Fibroblast of lung (primary cell): ENCODE data around the gene CYCS. TPM values are rescaled to one million over a fixed set of nuclear protein-coding genes. Genes with fewer than 3 reads are reported as not detected.
A peak's percentile ranks its signal among the peaks of the same experiment; 100 is the strongest.

Experiments
- DNase-seq, 2 donors: peaks; one replicate each; pipeline versions ENCODE4 v3.0.0 to v3.0.0-alpha.2; 2010; ENCODE audit warnings: low read depth in 2 of 2
- H2AFZ ChIP-seq: 2 replicates; pipeline ENCODE4 v1.5.1; 2012; ENCODE audit warnings: low read length, control low read depth, inconsistent platforms
- H3K27ac ChIP-seq: 2 replicates; pipeline ENCODE4 v1.5.1; 2011; ENCODE audit warnings: low read length, control low read depth; ENCODE audit not compliant: insufficient read depth
- H3K27me3 ChIP-seq: 2 replicates; pipeline ENCODE4 v1.5.1; 2011; ENCODE audit warnings: mild to moderate bottlenecking, low read length; ENCODE audit not compliant: control insufficient read depth, insufficient read depth
- H3K36me3 ChIP-seq: 2 replicates; pipeline ENCODE4 v1.5.1; 2011; ENCODE audit warnings: low read length; ENCODE audit not compliant: control insufficient read depth, insufficient read depth
- H3K4me1 ChIP-seq: 2 replicates; pipeline ENCODE4 v1.5.1; 2011; ENCODE audit warnings: low read length; ENCODE audit not compliant: control insufficient read depth, insufficient read depth; ENCODE audit errors: extremely low read depth
- H3K4me2 ChIP-seq: 2 replicates; pipeline ENCODE4 v1.5.1; 2011; ENCODE audit warnings: low read length, control low read depth; ENCODE audit not compliant: insufficient read depth; ENCODE audit errors: extremely low read depth
- H3K4me3 ChIP-seq, 4 experiments: fragments of 200-600 bp in 1 of 4; sonication (generic) in 1 of 4; replicated peaks in 1 of 4; 2 replicates each; pipeline ENCODE4 v1.5.1; 2011 to 2016; ENCODE audit warnings: low read length in 4 of 4, low read depth in 3 of 4, mild to moderate bottlenecking in 3 of 4, control low read depth in 2 of 4, inconsistent platforms in 1 of 4, mixed read lengths in 1 of 4; ENCODE audit not compliant: insufficient read depth in 1 of 4; ENCODE audit errors: control extremely low read depth in 1 of 4
- H3K79me2 ChIP-seq: 2 replicates; pipeline ENCODE4 v1.5.1; 2012; ENCODE audit warnings: mild to moderate bottlenecking, low read length, inconsistent platforms; ENCODE audit not compliant: control insufficient read depth, insufficient read depth
- H3K9ac ChIP-seq: 2 replicates; pipeline ENCODE4 v1.5.1; 2011; ENCODE audit warnings: mild to moderate bottlenecking, low read length, control low read depth; ENCODE audit not compliant: insufficient read depth
- H3K9me3 ChIP-seq: 2 replicates; pipeline ENCODE4 v1.5.1; 2012; ENCODE audit warnings: low read depth, low read length; ENCODE audit not compliant: control insufficient read depth, insufficient read depth
- H4K20me1 ChIP-seq: 2 replicates; pipeline ENCODE4 v1.5.1; 2011; ENCODE audit warnings: low read length; ENCODE audit not compliant: control insufficient read depth, insufficient read depth; ENCODE audit errors: extremely low read depth
- EZH2 ChIP-seq: IDR thresholded peaks from 2 replicates; pipeline ENCODE4 v1.5.1; 2012; ENCODE audit warnings: low read length, control low read depth, mild to moderate bottlenecking; ENCODE audit errors: missing control alignments
- polyA plus RNA-seq, 2 donors: library from polyadenylated mRNA; depleted of rRNA in 1 of 2; stranded (reverse) in 1 of 2; unstranded in 1 of 2; fragments of >200 nt; gene quantifications; 2 replicates each; pipeline ENCODE4 v1.2.1, GENCODE V29; 2011 to 2012; ENCODE audit warnings: missing spikeins in 1 of 2
- total RNA-seq: library from RNA; depleted of rRNA; stranded (reverse); fragments of >200 nt; gene quantifications from 2 replicates; pipeline ENCODE4 v1.2.1, GENCODE V29; 2014
- TF ChIP-seq, protein P1 (sequence below), 2 donors: IDR thresholded peaks in 1 of 2; conservative IDR thresholded peaks in 1 of 2; 1 replicate in 1 of 2; 2 replicates in 1 of 2; pipeline ENCODE4 v1.5.1; 2011 to 2012; ENCODE audit warnings: low read length in 2 of 2, control low read depth in 1 of 2, inconsistent platforms in 1 of 2, low read depth in 1 of 2, mild to moderate bottlenecking in 1 of 2

The CYCS gene
- total and polyA plus RNA-seq, 2 donors (not counting 1 experiment from before 2014, with no cell fraction given), result 32.7 to 76.5 TPM

DNA sequence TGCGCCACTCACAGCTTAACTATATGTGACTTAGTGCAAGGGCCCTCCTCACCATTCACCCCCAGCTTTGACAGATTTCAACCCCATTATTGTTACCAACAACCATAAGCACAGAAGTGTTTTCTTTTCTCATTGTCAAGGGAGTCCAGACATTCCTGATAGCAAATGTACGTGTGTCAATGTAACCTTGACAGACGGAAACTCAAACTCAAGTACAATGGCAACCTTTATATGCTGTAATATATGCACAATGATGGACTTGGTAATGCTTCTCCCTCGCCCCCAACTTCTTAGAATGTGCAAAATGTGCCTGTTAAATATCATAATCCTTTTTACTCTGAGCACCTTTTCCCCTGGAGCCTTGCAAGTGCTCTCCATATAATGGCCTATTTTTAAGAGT lies 34.7 kb downstream of the CYCS start:
- H3K36me3 ChIP-seq, result no peaks in the 10 kb centered on the region
- H3K4me1 ChIP-seq, result no peaks in the 10 kb centered on the region
- no peaks in the 10 kb centered on the region for H3K27me3 ChIP-seq
- H3K4me3 ChIP-seq, result no peak overlapping the region
- H3K4me2 ChIP-seq, result no peak overlapping the region
- no peak overlapping the region for H3K9ac ChIP-seq
- H2AFZ ChIP-seq, result no peak overlapping the region
- H3K27ac ChIP-seq, result no peak overlapping the region
- no peaks in the 10 kb centered on the region for H4K20me1 ChIP-seq
- no peaks in the 10 kb centered on the region for H3K79me2 ChIP-seq
- TF ChIP-seq EZH2, result no peak
- TF ChIP-seq, protein P1, sequence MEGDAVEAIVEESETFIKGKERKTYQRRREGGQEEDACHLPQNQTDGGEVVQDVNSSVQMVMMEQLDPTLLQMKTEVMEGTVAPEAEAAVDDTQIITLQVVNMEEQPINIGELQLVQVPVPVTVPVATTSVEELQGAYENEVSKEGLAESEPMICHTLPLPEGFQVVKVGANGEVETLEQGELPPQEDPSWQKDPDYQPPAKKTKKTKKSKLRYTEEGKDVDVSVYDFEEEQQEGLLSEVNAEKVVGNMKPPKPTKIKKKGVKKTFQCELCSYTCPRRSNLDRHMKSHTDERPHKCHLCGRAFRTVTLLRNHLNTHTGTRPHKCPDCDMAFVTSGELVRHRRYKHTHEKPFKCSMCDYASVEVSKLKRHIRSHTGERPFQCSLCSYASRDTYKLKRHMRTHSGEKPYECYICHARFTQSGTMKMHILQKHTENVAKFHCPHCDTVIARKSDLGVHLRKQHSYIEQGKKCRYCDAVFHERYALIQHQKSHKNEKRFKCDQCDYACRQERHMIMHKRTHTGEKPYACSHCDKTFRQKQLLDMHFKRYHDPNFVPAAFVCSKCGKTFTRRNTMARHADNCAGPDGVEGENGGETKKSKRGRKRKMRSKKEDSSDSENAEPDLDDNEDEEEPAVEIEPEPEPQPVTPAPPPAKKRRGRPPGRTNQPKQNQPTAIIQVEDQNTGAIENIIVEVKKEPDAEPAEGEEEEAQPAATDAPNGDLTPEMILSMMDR (conservative IDR thresholded peaks at IDR 0.05 in 1 of 2, IDR thresholded peaks at IDR 0.05 in 1 of 2; ENCODE audit: low read depth in 1 of 2, low read length in 2 of 2), result no peak
- H3K9me3 ChIP-seq, result no peaks in the 10 kb centered on the region
- no peak for DNase-seq

DNA sequence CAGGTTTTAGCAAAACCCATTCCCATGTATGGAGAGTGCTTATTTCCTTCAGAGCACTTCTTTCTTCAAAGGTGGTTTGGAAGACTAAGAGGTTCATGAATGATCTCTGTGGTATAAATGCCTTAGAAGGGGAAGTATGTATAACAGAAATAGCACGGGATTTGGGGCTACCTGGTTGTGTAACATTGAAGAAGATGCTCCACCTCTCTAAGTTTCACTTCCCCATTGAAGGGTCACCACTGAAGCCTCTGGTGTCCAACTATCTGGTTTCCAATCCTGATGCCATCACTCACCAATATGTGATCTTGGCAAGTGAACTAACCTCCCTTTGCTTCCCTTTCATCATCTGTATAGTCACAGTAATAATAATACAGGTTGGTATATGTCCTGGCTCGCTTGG lies 37.2 kb downstream of the CYCS start:
- H2AFZ ChIP-seq, result no peak overlapping the region
- no peaks in the 10 kb centered on the region for H3K4me1 ChIP-seq
- H4K20me1 ChIP-seq, result no peaks in the 10 kb centered on the region
- no peaks in the 10 kb centered on the region for H3K79me2 ChIP-seq
- H3K4me2 ChIP-seq, result no peak overlapping the region
- no peaks in the 10 kb centered on the region for H3K36me3 ChIP-seq
- TF ChIP-seq, protein P1 (conservative IDR thresholded peaks at IDR 0.05 in 1 of 2, IDR thresholded peaks at IDR 0.05 in 1 of 2; ENCODE audit: low read depth in 1 of 2, low read length in 2 of 2), result no peak
- no peak for TF ChIP-seq EZH2
- H3K9me3 ChIP-seq, result no peaks in the 10 kb centered on the region
- no peak overlapping the region for H3K27ac ChIP-seq
- no peaks in the 10 kb centered on the region for H3K27me3 ChIP-seq
- H3K4me3 ChIP-seq, result no peak overlapping the region
- H3K9ac ChIP-seq, result no peak overlapping the region
- DNase-seq, result no peak

DNA sequence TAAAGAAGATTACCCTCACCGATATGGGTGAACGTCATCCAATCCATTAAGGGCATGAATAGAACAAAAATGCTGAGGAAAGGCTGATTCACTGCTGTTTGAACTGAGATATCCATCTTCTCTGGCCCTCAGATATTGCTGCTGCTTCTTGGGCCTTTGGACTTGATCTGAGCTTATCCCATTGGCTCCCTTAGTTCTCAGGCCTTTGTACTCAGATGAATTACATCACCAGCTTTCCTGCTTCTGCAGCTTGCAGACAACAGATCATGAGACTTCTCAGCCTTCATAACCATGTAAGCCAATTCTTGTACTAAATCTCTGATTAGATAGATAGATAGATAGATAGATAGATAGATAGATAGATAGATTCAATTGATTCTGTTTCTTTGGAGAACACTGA lies 40.2 kb downstream of the CYCS start:
- peak in 1 of 2 donors; percentile 13 for DNase-seq
- Histone ChIP-seq H3K36me3 (no peaks in the 10 kb centered on the region), H3K4me2 (no peak overlapping the region), H3K9me3 (no peaks in the 10 kb centered on the region), H2AFZ (no peak overlapping the region), H3K27me3 (no peaks in the 10 kb centered on the region), H3K4me1 (no peaks in the 10 kb centered on the region), H3K27ac (no peak overlapping the region), H3K4me3 (no peak overlapping the region), H3K9ac (no peak overlapping the region), H4K20me1 (no peaks in the 10 kb centered on the region), H3K79me2 (no peaks in the 10 kb centered on the region)
- no peak for TF ChIP-seq EZH2
- TF ChIP-seq, protein P1 (conservative IDR thresholded peaks at IDR 0.05 in 1 of 2, IDR thresholded peaks at IDR 0.05 in 1 of 2; ENCODE audit: low read depth in 1 of 2, low read length in 2 of 2), result no peak
